GM23248 (cell line): ENCODE measurements around the gene PRPF4.

Experiments
- EZH2 ChIP-seq: fragments of 200-600 bp; sonication (generic); IDR thresholded peaks from 2 replicates; pipeline ENCODE4 v1.6.1; 2018; ENCODE audit warnings: antibody characterized with exemption, mild to moderate bottlenecking; ENCODE audit not compliant: insufficient read depth, poor library complexity, severe bottlenecking
- EZH2phosphoT487 ChIP-seq: fragments of 200-600 bp; sonication (generic); IDR thresholded peaks from 2 replicates; pipeline ENCODE4 v1.6.1; 2018; ENCODE audit warnings: antibody characterized with exemption, moderate library complexity, mild to moderate bottlenecking, low read depth; ENCODE audit not compliant: insufficient read depth

DNA sequence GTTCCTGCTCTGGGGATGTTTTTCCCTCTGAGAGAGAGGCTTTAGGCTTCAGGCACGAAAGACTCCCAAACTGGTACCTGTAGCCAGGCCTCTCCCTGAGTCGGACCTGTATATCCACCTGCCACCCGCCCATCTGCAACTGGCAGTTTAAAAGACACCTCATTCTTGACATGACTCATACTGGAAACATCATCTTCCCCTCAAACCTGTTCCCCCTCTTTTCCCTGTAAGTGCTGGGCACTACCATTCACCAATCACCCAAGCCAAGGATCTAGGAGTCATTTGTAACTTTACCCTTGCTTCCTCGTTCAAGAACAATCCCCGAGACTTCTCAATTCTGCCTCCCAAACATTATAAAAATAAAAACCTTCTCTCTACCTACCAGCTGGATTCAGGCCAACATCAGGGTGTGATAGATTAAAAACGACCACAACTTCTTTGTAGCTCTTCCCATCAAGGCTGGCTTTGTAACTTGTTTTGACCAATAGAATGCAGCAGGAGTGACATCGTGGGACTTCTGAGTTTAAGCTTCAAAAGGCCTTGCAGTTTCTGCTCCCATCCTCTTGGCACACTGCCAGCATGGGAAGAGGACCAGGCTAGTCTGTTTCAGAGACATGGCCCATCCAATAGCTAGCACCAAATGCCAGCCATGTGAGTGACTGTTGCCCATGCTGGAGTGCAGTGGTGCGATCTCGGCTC lies 66.4 kb downstream of the PRPF4 start:
- TF ChIP-seq EZH2: no peak
- no peak for TF ChIP-seq EZH2phosphoT487
